ENCODE data around the gene TPK1. TPM values are rescaled to one million over a fixed set of nuclear protein-coding genes. Genes with fewer than 3 reads are reported as not detected.
A peak's percentile ranks its signal among the peaks of the same experiment; 100 is the strongest.

TPK1 gene
- total and polyA plus RNA-seq, 12 donors = 2.9 to 10.8 (median 6.4) TPM

GRCh38 chr7:144848078-144848477, 12.2 kb upstream of the TPK1 start:
- no peak for ATAC-seq
- no peak for DNase-seq
- TF ChIP-seq CTCF (IDR thresholded peaks at IDR 0.05) = no peak
- 83 to 86% methylated on average over 1 of the region's 1 CpG for WGBS, 2 donors
- Histone ChIP-seq H3K36me3 (no peaks in the 10 kb centered on the region), H3K27me3 (peaks cover 0 to 4% (median 0%) of the 10 kb centered on the region in 7 donors), H3K9me3 (peaks cover 0 to 12% (median 0%) of the 10 kb centered on the region in 11 donors), H3K4me1 (peaks cover 0 to 2% (median 0%) of the 10 kb centered on the region in 9 donors), H3K27ac (no peak overlapping the region), H3K4me3 (no peak overlapping the region)
- intact Hi-C loops (cut with DNase I) = no loop called here

DNA sequence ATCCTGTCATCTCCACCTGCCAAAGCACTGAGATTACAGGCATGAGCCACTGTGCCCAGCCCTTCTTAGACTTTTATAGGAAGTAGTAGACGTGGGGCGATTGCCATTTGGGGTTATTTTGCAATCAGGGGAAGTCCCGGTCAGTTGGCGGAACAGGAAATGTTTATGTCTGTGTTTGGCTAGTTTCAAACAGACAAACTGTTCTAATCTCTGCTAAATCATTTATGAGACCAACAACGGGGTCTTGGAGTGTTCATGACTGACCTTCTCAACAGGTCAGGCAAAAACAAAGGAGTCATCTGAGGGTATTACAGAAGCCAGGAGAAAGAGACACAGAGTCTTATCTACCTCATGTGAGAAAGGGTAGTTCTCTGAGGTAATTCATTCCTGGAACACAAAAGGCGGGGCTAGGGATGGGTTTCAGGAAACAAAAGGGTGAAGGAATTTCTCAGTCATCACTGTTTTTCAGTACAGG, 6.6 kb upstream of the TPK1 start:
- no peaks in the 10 kb centered on the region for H3K36me3 ChIP-seq
- peaks cover 0 to 25% (median 0%) of the 10 kb centered on the region in 11 donors for H3K9me3 ChIP-seq
- 48 to 57% methylated on average over 6 of the region's 6 CpGs for WGBS, 2 donors
- ATAC-seq (peak; percentile 64 to 90 (median 73)), DNase-seq (peak in 1 of 2 donors; percentile 39)
- peaks cover 0 to 4% (median 0%) of the 10 kb centered on the region in 7 donors for H3K27me3 ChIP-seq
- no peak overlapping the region for H3K4me3 ChIP-seq
- peaks cover 0 to 18% (median 4%) of the 10 kb centered on the region in 9 donors for H3K4me1 ChIP-seq
- no peak for TF ChIP-seq CTCF (IDR thresholded peaks at IDR 0.05)
- intact Hi-C loops (cut with DNase I) = loop anchor here in 1 of 10 donors (5.0 kb wide), 1 partner anchor 320 kb away; no protein-coding TSS in a partner anchor
- peak overlapping the region in 9 of 10 donors; percentile 3 to 87 (median 52) for H3K27ac ChIP-seq

DNA sequence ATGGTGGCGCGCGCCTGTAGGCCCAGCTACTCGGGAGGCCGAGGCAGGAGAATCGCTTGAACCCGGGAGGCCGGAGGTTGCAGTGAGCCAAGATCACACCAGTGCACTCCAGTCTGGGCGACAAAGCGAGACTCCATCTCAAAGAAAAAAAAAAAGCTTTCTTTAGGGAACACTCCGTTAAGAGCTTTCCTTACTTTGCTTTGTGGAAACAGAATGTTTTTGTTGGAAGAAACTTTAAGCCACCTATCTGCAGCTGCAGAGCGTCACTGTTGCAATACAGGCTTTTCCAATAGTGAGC, 641 bp upstream of the TPK1 start:
- 91% methylated on average over 12 of the region's 12 CpGs for WGBS, 2 donors
- peak overlapping the region in 9 of 10 donors; percentile 66 to 92 (median 77) for H3K4me3 ChIP-seq
- DNase-seq (no peak), ATAC-seq (no peak)
- H3K9me3 ChIP-seq = peaks cover 0 to 25% (median 0%) of the 10 kb centered on the region in 11 donors
- H3K4me1 ChIP-seq = peaks cover 0 to 18% (median 13%) of the 10 kb centered on the region in 9 donors
- H3K36me3 ChIP-seq = no peaks in the 10 kb centered on the region
- intact Hi-C loops (cut with DNase I) = loop anchor here in 3 of 10 donors (5.0 to 10.0 kb wide), 2 partner anchors 99 to 102 kb away; no protein-coding TSS in a partner anchor
- H3K27me3 ChIP-seq = no peaks in the 10 kb centered on the region
- no peak for TF ChIP-seq CTCF (IDR thresholded peaks at IDR 0.05)
- peak overlapping the region; percentile 94 to 99 (median 98) for H3K27ac ChIP-seq

GRCh38 chr7:144835155-144835611, 670 bp downstream of the TPK1 start:
- peaks cover 0 to 24% (median 0%) of the 10 kb centered on the region in 11 donors for H3K9me3 ChIP-seq
- no peak for TF ChIP-seq CTCF (IDR thresholded peaks at IDR 0.05)
- peak; percentile 32 to 67 (median 64) for ATAC-seq
- intact Hi-C loops (cut with DNase I) = loop anchor here in 3 of 10 donors (2.0 to 10.0 kb wide), 3 partner anchors 22 to 100 kb away; no protein-coding TSS in a partner anchor
- H3K36me3 ChIP-seq = no peaks in the 10 kb centered on the region
- peak overlapping the region; percentile 94 to 99 (median 98) for H3K27ac ChIP-seq
- 0% methylated on average over 25 of the region's 25 CpGs for WGBS, 2 donors
- H3K4me1 ChIP-seq = peaks cover 0 to 17% (median 13%) of the 10 kb centered on the region in 9 donors
- H3K4me3 ChIP-seq = peak overlapping the region; percentile 66 to 92 (median 80)
- no peaks in the 10 kb centered on the region for H3K27me3 ChIP-seq
- peak; percentile 19 to 50 for DNase-seq

Data from heart right ventricle (tissue), 16 donors.